Cardiac muscle cell (in vitro differentiated cells and primary cell): ENCODE results near the gene MTMR11. TPM values are rescaled to one million over a fixed set of nuclear protein-coding genes. Genes with fewer than 3 reads are reported as not detected.

ENCODE experiments used
- DNase-seq, 2 donors: peaks; one replicate each; pipeline versions ENCODE4 v3.0.0 to v3.0.0-alpha.2; 2010 to 2017; ENCODE audit warnings: low read depth in 1 of 2, low spot score in 1 of 2
- H3K27ac ChIP-seq: fragments of 200-600 bp; sonication (generic); 2 replicates; pipeline ENCODE4 v1.5.1; 2016
- H3K27me3 ChIP-seq: fragments of 200-600 bp; sonication (generic); 2 replicates; pipeline ENCODE4 v1.6.0; 2016; ENCODE audit warnings: control low read depth
- H3K36me3 ChIP-seq: fragments of 200-600 bp; sonication (generic); 2 replicates; pipeline ENCODE4 v1.5.1; 2016; ENCODE audit warnings: control low read depth
- H3K4me1 ChIP-seq: fragments of 200-600 bp; sonication (generic); 2 replicates; pipeline ENCODE4 v1.8.1; 2017; ENCODE audit warnings: low read depth, mild to moderate bottlenecking, mixed run types
- H3K4me3 ChIP-seq: fragments of 200-600 bp; sonication (generic); 2 replicates; pipeline ENCODE4 v1.5.1; 2016; ENCODE audit warnings: mild to moderate bottlenecking
- H3K9me3 ChIP-seq: fragments of 200-600 bp; sonication (generic); 2 replicates; pipeline ENCODE4 v1.5.1; 2017; ENCODE audit warnings: low read depth, mild to moderate bottlenecking, control low read depth
- CTCF ChIP-seq: IDR thresholded peaks from 2 replicates; pipeline ENCODE4 v1.5.1; 2012; ENCODE audit warnings: low read depth, mild to moderate bottlenecking, low read length
- polyA plus RNA-seq: library from polyadenylated mRNA; unstranded; fragments of >200 nt; fragmentation: Nextera tagmentation; extraction: Ambion mirVana; gene quantifications from 2 replicates; pipeline ENCODE4 v1.2.1, GENCODE V29; 2016
- total RNA-seq: library from RNA; depleted of rRNA; stranded (reverse); fragments of >200 nt; gene quantifications from 2 replicates; pipeline ENCODE4 v1.2.3, GENCODE V29; 2016

MTMR11 gene
- total and polyA plus RNA-seq, 2 experiments from 2014 or later, result 1.3 to 2.3 TPM

DNA sequence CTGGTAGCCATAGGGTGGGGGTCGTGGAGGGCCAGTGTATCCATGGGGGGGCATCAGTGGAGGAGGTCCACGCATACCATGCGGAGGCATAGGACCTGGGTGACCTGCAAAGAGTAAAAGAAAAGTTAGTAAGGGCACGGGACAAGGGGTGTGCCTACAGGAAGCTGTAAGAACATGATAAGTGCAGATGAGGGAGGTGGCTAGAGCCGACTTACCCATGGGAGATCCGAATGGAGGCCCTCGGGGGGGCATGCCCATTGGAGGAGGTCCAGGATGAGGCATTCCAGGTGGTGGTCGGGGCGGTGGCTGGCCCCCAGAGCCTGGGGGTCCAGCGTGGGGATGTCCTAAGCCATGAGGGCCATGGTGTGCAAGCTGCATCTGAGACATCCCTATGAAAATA lies 13.1 kb downstream of the MTMR11 start:
- Histone ChIP-seq H3K9me3 (no peaks in the 10 kb centered on the region), H3K27ac (no peak overlapping the region), H3K4me1 (peaks cover 8% of the 10 kb centered on the region), H3K4me3 (no peak overlapping the region), H3K36me3 (peaks cover 33% of the 10 kb centered on the region), H3K27me3 (no peaks in the 10 kb centered on the region)
- no peak for TF ChIP-seq CTCF
- no peak for DNase-seq

- H3K4me3 ChIP-seq, result peak within 1 kb of the TSS; percentile 63
- H3K27me3 ChIP-seq, result no peaks in the 10 kb centered on the region
- no peak within 1 kb of the TSS for H3K27ac ChIP-seq
- peaks cover 18% of the 10 kb centered on the region for H3K4me1 ChIP-seq
- peaks cover 2% of the 10 kb centered on the region for H3K36me3 ChIP-seq
- peak; percentile 69 to 71 for DNase-seq
- H3K9me3 ChIP-seq, result no peaks in the 10 kb centered on the region
- no peak for TF ChIP-seq CTCF
These were observed 19.0 kb downstream of the MTMR11 start, which contains the start of gene SV2A for GRCh38 chr1:149917571-149918144. Gene SV2A (minus strand): TSS chr1:149917844. CDS start chr1:149913840, 4,004 bp downstream.

GRCh38 chr1:149916898-149917252 lies 19.8 kb downstream of the MTMR11 start:
- H3K9me3 ChIP-seq, result no peaks in the 10 kb centered on the region
- no peaks in the 10 kb centered on the region for H3K36me3 ChIP-seq
- peak overlapping the region; percentile 63 for H3K4me3 ChIP-seq
- no peaks in the 10 kb centered on the region for H3K27me3 ChIP-seq
- no peak for TF ChIP-seq CTCF
- DNase-seq, result no peak
- peaks cover 18% of the 10 kb centered on the region for H3K4me1 ChIP-seq
- no peak overlapping the region for H3K27ac ChIP-seq

DNA sequence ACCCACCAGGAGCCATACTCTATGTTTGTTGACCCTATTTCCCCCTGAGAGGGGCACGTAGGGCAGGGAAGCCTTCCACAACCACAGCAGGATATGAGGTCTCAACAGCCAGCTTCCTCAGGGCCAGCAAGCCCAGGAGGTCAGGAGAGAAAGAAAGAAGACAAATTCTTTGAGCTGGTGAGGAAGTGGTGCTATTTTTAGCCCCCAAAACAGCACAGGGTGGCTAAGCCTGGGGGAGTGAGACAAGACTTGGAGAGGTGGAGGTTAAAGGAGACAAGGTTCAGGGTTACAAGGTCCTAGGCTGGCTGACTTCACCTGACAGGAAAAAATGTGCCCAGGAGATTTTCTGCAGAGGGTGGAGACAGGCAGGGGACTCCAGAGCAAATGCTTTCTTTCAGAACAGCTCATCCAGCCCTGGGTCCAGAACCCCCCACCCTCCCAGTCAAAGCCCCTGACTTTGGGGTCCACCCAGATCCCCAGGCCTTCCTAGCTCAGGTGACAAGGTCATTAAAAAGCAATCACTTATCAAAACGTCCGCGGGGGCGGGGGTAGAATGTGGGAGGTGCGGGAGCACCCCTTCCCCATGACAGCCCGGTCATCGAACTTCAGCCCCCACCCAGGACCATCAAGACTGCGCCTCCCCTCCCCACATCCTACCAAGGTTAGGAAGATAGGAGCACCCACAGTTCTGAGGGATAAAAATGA lies 20.3 kb downstream of the MTMR11 start:
- H3K4me1 ChIP-seq, result peaks cover 18% of the 10 kb centered on the region
- no peaks in the 10 kb centered on the region for H3K9me3 ChIP-seq
- H3K36me3 ChIP-seq, result no peaks in the 10 kb centered on the region
- no peak for TF ChIP-seq CTCF
- H3K27me3 ChIP-seq, result no peaks in the 10 kb centered on the region
- DNase-seq, result peak in 1 of 2 donors; percentile 28
- H3K27ac ChIP-seq, result peak overlapping the region; percentile 89
- H3K4me3 ChIP-seq, result peak overlapping the region; percentile 63

DNA sequence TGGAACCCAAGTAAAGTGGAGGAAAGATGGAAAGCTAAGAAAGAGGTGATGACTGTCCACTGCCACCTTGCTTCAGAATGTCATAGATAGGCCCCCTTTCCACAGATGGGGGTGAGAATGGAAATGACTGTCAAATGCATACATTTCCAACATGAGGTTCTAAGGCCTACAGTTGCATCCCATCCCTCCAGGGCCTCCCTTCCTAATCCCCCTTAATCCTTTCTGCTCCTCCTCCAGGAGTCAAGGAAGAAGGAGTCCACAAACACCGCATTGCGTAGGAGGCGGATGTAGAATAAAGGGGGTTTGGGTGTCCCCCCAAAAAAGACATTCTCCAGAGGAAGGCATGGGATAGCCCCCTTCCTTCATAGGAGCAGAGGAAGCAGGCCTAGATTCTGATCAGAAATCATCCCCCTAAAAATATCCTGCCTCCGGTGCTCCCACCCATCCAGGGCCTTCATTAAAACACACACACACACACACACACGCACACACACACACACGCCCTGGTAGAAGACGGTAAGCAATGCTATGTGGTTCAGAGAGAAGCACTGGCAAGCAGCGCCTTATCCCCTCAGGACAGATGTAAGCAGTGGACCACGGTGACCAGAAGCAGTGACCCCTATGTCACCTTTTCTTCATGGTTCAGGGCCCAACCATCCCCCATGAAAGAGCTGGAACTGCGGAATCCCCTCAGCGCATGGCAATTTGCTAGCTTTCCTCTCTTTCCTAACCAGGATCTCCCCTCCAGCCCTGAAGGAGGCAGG lies 21.1 kb downstream of the MTMR11 start:
- no peaks in the 10 kb centered on the region for H3K27me3 ChIP-seq
- H3K27ac ChIP-seq, result peak overlapping the region; percentile 89
- no peaks in the 10 kb centered on the region for H3K36me3 ChIP-seq
- DNase-seq, result no peak
- H3K9me3 ChIP-seq, result no peaks in the 10 kb centered on the region
- no peak for TF ChIP-seq CTCF
- peak overlapping the region; percentile 63 for H3K4me3 ChIP-seq
- H3K4me1 ChIP-seq, result peaks cover 18% of the 10 kb centered on the region
